ENCODE measurements around the gene DTL.

Gene DTL

GRCh38 chr1:212127221-212127620, 91.7 kb downstream of the DTL start:
- no peak for DNase-seq (ENCODE audit: low read depth)

DNA sequence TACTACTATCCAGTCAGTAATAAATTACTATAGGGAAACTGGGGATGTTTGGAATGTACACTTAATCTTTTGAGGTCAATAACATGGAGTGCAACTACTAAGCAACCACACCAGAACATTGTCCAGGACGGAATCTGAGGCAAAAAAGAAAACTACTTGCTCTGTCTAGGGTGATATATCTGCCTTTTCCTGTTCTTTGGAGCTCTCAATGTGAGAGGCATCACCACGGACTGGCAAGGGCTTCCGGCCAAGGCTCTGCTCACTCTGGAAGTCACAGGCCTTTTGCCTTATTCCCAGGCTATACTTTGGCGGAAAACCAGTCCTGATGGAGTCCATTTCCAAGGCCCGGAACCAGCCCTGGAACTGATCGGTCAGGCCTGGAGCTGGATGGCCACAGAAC, 94.2 kb downstream of the DTL start:
- no peak for DNase-seq (ENCODE audit: low read depth)

DNA sequence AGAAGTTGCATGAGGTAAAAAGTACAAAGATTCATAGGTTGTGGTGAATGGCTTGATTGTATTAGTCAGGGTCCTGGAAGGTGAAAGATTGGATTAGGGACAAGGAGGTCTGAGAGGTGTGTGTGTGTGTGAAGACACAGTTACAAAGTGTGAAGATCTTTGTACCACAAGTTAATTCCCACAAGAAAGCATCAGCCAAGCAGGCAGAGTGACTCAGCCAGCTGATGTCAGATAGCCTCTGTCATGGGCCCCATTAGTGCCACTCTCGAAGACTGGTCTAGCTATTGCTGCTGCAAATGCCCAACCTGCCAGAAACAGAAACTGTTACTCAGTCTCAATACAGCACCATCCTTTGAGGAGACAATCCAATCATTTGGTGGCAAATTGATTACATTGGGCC, 96.5 kb downstream of the DTL start:
- no peak for DNase-seq (ENCODE audit: low read depth)

DNA sequence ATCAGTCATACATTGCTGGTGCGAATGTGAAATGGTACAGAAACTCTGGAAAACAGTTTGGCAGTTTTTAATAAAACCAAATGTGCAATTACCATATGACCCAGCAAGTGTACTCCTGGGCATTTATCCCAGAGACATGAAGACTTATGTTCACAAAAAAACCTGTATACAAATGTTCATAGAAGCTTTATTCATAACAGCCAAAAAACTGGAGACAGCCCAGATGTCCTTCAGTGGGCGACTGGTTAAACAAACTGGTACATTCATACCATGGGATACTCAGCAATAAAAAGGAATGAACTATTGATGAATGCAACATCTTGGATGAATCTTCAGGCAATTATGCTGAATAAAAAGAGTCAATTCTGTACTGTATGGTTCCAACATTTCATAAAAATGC, 97.8 kb downstream of the DTL start:
- no peak for DNase-seq (ENCODE audit: low read depth)

DNA sequence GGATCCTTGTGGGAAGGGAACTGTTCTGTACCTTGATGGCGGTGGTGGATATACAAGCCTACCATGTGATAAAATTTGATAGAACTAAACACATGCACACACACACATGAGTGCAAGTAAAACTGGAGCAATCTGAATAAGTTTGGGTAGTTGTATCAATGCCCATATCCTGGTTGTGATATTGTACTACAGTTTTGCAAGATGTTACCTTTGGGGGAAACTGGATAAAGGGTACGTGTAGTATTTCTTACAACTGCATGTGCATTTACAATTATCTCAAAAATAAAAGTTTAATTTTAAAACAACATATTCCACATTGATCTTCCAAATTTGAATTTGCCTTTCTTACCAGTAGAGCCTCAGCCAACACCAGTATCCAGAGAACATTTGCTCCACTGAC, 99.6 kb downstream of the DTL start:
- no peak for DNase-seq (ENCODE audit: low read depth)

- no peak for DNase-seq (ENCODE audit: low read depth)
These were observed 102.3 kb downstream of the DTL start for GRCh38 chr1:212137854-212138253.

DNA sequence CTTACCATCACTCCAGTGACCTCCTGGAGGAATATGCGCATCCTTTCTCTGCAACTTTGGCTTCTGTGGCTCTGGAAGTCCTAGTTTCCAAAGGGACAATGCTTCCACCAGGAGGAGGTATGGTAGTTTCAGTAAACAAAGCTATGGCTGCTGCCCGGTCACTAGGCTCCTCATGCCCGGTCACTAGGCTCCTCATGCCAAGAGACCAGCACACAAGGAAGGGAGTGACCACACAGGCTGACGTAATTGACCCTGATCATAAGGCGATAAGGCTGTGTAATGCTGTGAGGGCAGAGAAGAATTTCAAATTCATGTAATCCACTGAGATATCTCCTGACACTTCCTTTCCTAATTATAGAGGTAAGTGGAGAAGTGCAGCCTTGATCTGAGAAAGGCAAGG, 102.9 kb downstream of the DTL start:
- DNase-seq (ENCODE audit: low read depth) = no peak

GRCh38 chr1:212139526-212140135, 104.1 kb downstream of the DTL start:
- DNase-seq (ENCODE audit: low read depth) = no peak

DNA sequence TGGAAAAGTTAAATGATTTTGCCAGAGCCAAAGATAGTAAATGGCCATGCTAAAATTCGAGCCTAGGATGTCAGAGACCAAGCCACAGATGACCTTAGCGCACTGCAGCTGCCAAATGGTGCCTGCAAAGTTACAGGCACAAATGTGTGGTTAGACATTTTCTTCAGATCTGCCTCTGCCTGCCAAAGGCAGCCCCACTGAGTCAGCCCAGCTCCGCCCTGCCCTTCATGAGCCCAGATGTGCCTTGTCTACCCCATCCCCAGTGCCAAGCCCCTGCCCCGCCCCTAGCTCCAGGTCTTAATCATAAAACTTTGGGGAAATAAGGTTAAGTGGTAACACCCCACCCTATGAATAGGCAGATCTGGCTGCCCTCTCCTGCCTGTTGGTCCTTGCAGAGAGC, 105.9 kb downstream of the DTL start:
- no peak for DNase-seq (ENCODE audit: low read depth)

- DNase-seq (ENCODE audit: low read depth) = no peak
These were observed 107.5 kb downstream of the DTL start for GRCh38 chr1:212142883-212143530.

GRCh38 chr1:212147581-212148033, 112.1 kb downstream of the DTL start:
- DNase-seq (ENCODE audit: low read depth) = no peak

GRCh38 chr1:212149566-212149965, 114.0 kb downstream of the DTL start:
- no peak for DNase-seq (ENCODE audit: low read depth)

DNA sequence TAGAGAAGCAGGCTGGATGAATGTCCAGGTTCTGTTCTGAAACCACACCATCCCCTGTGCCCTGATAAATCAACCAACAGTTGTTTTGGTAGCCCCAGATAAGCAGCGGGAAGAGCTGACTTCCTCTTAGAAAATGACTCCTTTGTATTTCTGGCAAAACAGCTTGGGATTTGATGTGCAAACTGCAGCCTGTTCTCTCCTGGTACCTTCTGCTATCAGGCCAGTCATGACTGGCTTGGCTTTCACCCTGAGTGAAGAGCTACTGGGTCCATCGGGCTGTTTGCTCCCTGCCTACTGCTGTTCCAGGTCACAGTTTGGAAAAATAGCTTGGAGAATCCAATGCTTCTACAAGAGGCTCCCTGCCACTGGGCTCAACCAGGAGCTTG, 116.8 kb downstream of the DTL start:
- DNase-seq (ENCODE audit: low read depth) = no peak

DNA sequence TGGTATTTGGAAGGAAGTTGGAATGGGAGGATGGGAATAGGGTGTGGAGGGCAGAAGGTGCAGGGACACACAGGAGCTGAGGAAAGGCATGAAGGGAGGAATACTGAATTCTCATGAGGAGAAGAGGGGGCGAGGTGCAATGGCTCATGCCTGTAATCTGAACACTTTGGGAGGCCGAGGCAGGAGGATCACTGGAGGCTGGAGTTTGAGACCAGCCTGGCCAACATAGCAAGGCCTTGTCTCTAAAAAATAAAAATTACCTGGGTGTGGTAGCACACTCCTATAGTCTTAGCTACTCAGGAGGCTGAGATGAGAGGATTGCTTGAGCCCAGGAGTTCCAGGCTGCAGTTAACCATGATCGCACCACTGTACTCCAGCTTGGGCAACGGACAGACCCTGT, 117.3 kb downstream of the DTL start:
- no peak for DNase-seq (ENCODE audit: low read depth)

GRCh38 chr1:212153635-212154034, 118.1 kb downstream of the DTL start:
- no peak for DNase-seq (ENCODE audit: low read depth)

All from stimulated activated CD8-positive, alpha-beta memory T cell treated with anti-CD3 and anti-CD28 coated beads, Interleukin-12 subunit alpha, Interleukin-12 subunit beta, amount 100 ng/mL, for 1 hour (primary cell).